ENCODE results near the gene ELF2.
"Not testable (repeated sequence)": the region's sequence is repeated elsewhere in the genome, so short reads cannot be mapped to it uniquely, and the experiment has no call there.

Gene ELF2

GRCh38 chr4:139144161-139144859 is 32.7 kb downstream of the ELF2 start:
- no peak for DNase-seq (ENCODE audit: low read depth in 3 of 3)

GRCh38 chr4:139142980-139143379 is 34.0 kb downstream of the ELF2 start:
- DNase-seq (ENCODE audit: low read depth in 3 of 3) = no peak

GRCh38 chr4:139142087-139142486 is 34.9 kb downstream of the ELF2 start:
- DNase-seq (ENCODE audit: low read depth in 3 of 3) = no peak

- DNase-seq (ENCODE audit: low read depth in 3 of 3) = no peak
Measured at GRCh38 chr4:139137763-139138162, 39.3 kb downstream of the ELF2 start.

- DNase-seq (ENCODE audit: low read depth in 3 of 3) = no peak
Measured at GRCh38 chr4:139134403-139134802, 42.6 kb downstream of the ELF2 start.

- DNase-seq (ENCODE audit: low read depth in 3 of 3) = no peak
Measured at GRCh38 chr4:139131209-139131870, 45.7 kb downstream of the ELF2 start.

GRCh38 chr4:139129206-139129605 is 47.8 kb downstream of the ELF2 start:
- no peak for DNase-seq (ENCODE audit: low read depth in 3 of 3)

GRCh38 chr4:139126898-139127297 is 50.1 kb downstream of the ELF2 start:
- DNase-seq (ENCODE audit: low read depth in 3 of 3) = no peak

GRCh38 chr4:139123910-139124309 is 53.1 kb downstream of the ELF2 start:
- no peak for DNase-seq (ENCODE audit: low read depth in 3 of 3)

- DNase-seq (ENCODE audit: low read depth in 3 of 3) = no peak
Measured at GRCh38 chr4:139118365-139118764, 58.7 kb downstream of the ELF2 start.

GRCh38 chr4:139115226-139115625 is 61.8 kb downstream of the ELF2 start:
- no peak for DNase-seq (ENCODE audit: low read depth in 3 of 3)

GRCh38 chr4:139114795-139115194 is 62.2 kb downstream of the ELF2 start:
- not testable (repeated sequence) for DNase-seq (ENCODE audit: low read depth in 3 of 3)

- DNase-seq (ENCODE audit: low read depth in 3 of 3) = no peak
Measured at GRCh38 chr4:139112650-139113049, 64.4 kb downstream of the ELF2 start.

GRCh38 chr4:139108567-139109128 is 68.4 kb downstream of the ELF2 start:
- DNase-seq (ENCODE audit: low read depth in 3 of 3) = no peak

GRCh38 chr4:139099366-139099982 is 77.5 kb downstream of the ELF2 start:
- peak; percentile 33 to 65 (median 44) for DNase-seq (ENCODE audit: low read depth in 3 of 3)

GRCh38 chr4:139092271-139092670 is 84.7 kb downstream of the ELF2 start:
- no peak for DNase-seq (ENCODE audit: low read depth in 3 of 3)

- no peak for DNase-seq (ENCODE audit: low read depth in 3 of 3)
Measured at GRCh38 chr4:139085141-139085540, 91.9 kb downstream of the ELF2 start.

- DNase-seq (ENCODE audit: low read depth in 3 of 3) = no peak
Measured at GRCh38 chr4:139084804-139085093, 92.3 kb downstream of the ELF2 start.

GRCh38 chr4:139083956-139084803 is 92.8 kb downstream of the ELF2 start:
- DNase-seq (ENCODE audit: low read depth in 3 of 3) = peak; percentile 52 to 71 (median 55)

GRCh38 chr4:139083607-139083955 is 93.4 kb downstream of the ELF2 start:
- DNase-seq (ENCODE audit: low read depth in 3 of 3) = peak in 2 of 3 experiments; percentile 35 to 42

- DNase-seq (ENCODE audit: low read depth in 3 of 3) = peak; percentile 64 to 77 (median 69)
Measured at GRCh38 chr4:139082750-139083606, 94.0 kb downstream of the ELF2 start.
